Measurements from ENCODE around the gene EFEMP1.

DNA sequence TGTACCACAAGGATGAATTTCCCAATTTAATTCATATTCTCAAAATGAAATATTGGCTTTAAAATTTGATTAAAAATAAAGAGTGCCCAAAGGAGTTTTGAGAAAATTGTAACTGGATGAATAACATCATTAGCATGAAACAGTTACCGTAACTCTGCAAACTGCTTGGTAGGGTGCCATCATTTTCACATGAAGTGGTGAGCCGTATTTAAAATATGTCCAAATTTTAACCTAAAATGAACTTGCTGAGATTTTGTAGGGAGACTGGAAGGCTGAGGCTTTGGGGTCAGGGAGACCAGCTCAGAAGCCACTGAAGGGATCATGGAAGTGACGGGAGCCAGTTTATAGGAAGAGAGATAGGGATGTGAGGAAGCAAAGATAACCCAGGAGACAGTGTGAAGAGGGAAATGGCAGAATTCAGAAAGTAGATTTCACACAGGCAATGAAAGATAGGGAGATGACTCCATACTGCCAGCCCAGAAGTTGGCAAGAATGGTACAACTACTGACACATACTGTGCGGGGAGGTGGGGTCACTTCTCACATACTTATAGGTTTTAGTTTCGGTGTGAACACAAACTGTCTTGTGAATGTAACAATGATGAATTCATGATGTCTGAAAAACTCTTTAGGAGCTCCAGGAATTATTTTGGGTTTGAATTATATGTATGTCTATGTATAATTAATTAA is 53.8 kb downstream of the EFEMP1 start:
- TF ChIP-seq POLR2A (IDR thresholded peaks at IDR 0.05; ENCODE audit: low read length) (no peak), GATA1 (IDR thresholded peaks at IDR 0.05; ENCODE audit: low read depth, low read length) (no peak)

Measured in erythroblast (primary cell).